Testis (tissue), 3 donors: ENCODE measurements around the gene ASCC1. TPM values are rescaled to one million over a fixed set of nuclear protein-coding genes. Genes with fewer than 3 reads are reported as not detected.
A peak's percentile ranks its signal among the peaks of the same experiment; 100 is the strongest.

Source experiments
- DNase-seq: peaks from one replicate; pipeline ENCODE4 v3.0.0-alpha.2; 2019
- H3K27ac ChIP-seq, 2 donors: fragments of 200-600 bp; sonication (generic); one replicate each; pipeline ENCODE4 v1.5.1; 2019
- H3K27me3 ChIP-seq: fragments of 200-600 bp; sonication (generic); one replicate; pipeline ENCODE4 v1.5.1; 2019
- H3K36me3 ChIP-seq: fragments of 200-600 bp; sonication (generic); one replicate; pipeline ENCODE4 v1.5.1; 2017; ENCODE audit warnings: low read depth; ENCODE audit errors: missing control alignments
- H3K4me1 ChIP-seq: fragments of 200-600 bp; sonication (generic); one replicate; pipeline ENCODE4 v1.5.1; 2019
- H3K4me3 ChIP-seq, 2 donors: fragments of 200-600 bp; sonication (generic); one replicate each; pipeline ENCODE4 v1.5.1; 2017 to 2019
- H3K9me3 ChIP-seq: fragments of 200-600 bp; sonication (generic); one replicate; pipeline ENCODE4 v1.5.1; 2017
- POLR2A ChIP-seq: fragments of 450-650 bp; IDR thresholded peaks from one replicate; pipeline ENCODE4 v1.6.1; 2017; ENCODE audit warnings: antibody characterized with exemption, mild to moderate bottlenecking, moderate library complexity
- WGBS, 2 donors: methylation state at CpG; one replicate each; pipeline ENCODE4 v1.1.5; 2018; 5-methylcytosine and 5-hydroxymethylcytosine counted together
- intact Hi-C: fragments of 100-400 bp; cut with DNase I; formaldehyde crosslinking; loops from one replicate; pipeline ENCODE4 v1.15.1; 2023; ENCODE audit warnings: low total_unique reads
- polyA plus RNA-seq: library from polyadenylated mRNA; stranded (reverse); fragments of 350-450 nt; fragmentation: Illumina TruSeq; extraction: RNeasy Lipid Tissue Mini Kit (QIAGEN cat#74804); gene quantifications from one replicate; pipeline ENCODE4 v1.2.3, GENCODE V29; 2014; ENCODE audit warnings: low read depth, low replicate concordance; ENCODE audit not compliant: insufficient read depth
- total RNA-seq, 2 donors: library from RNA; depleted of rRNA; stranded (reverse); fragments of >200 nt; gene quantifications; one replicate each; pipeline ENCODE4 v1.2.3, GENCODE V29; 2016
- TF ChIP-seq, protein P1 (sequence below), 3 experiments: fragments of 450-650 bp in 2 of 3; fragments of 200-600 bp in 1 of 3; sonication (generic) in 1 of 3; IDR thresholded peaks; one replicate each; pipeline ENCODE4 v1.5.1; 2016 to 2019; ENCODE audit warnings: antibody characterized with exemption in 3 of 3, mild to moderate bottlenecking in 2 of 3, moderate library complexity in 1 of 3

ASCC1 gene
- total and polyA plus RNA-seq, 3 donors from 2014 or later, result 47.4 to 58.3 (median 48.8) TPM

DNA sequence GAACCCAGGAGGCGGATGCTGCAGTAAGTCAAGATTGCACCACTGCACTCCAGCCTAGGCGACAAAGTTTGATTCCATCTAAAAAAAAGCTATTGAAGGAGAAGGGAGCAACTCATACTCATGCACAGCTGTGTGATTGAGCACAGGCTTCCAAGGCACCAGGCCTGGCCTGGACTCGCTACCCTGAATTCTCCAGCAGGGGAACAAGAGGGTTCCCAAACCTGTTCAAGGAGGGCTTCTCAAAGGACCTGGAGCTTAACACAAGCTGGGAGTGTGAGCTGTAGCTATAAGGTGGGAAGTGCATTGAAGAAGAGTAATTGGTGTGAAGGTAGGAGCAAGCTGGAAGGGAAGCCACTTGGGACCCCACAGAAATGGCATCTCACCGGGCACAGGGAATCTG is 42.5 kb upstream of the ASCC1 start:
- no peaks in the 10 kb centered on the region for H3K36me3 ChIP-seq
- DNase-seq, result no peak
- H3K4me1 ChIP-seq, result peaks cover 69% of the 10 kb centered on the region
- no peaks in the 10 kb centered on the region for H3K9me3 ChIP-seq
- H3K27ac ChIP-seq, result peak overlapping the region in 1 of 2 donors; percentile 43
- intact Hi-C loops, result no loop called here
- no peak overlapping the region for H3K4me3 ChIP-seq
- 95 to 96% methylated on average over 4 of the region's 4 CpGs for WGBS, 2 donors
- no peaks in the 10 kb centered on the region for H3K27me3 ChIP-seq
- TF ChIP-seq, protein P1, sequence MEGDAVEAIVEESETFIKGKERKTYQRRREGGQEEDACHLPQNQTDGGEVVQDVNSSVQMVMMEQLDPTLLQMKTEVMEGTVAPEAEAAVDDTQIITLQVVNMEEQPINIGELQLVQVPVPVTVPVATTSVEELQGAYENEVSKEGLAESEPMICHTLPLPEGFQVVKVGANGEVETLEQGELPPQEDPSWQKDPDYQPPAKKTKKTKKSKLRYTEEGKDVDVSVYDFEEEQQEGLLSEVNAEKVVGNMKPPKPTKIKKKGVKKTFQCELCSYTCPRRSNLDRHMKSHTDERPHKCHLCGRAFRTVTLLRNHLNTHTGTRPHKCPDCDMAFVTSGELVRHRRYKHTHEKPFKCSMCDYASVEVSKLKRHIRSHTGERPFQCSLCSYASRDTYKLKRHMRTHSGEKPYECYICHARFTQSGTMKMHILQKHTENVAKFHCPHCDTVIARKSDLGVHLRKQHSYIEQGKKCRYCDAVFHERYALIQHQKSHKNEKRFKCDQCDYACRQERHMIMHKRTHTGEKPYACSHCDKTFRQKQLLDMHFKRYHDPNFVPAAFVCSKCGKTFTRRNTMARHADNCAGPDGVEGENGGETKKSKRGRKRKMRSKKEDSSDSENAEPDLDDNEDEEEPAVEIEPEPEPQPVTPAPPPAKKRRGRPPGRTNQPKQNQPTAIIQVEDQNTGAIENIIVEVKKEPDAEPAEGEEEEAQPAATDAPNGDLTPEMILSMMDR (IDR thresholded peaks at IDR 0.05), result no peak

DNA sequence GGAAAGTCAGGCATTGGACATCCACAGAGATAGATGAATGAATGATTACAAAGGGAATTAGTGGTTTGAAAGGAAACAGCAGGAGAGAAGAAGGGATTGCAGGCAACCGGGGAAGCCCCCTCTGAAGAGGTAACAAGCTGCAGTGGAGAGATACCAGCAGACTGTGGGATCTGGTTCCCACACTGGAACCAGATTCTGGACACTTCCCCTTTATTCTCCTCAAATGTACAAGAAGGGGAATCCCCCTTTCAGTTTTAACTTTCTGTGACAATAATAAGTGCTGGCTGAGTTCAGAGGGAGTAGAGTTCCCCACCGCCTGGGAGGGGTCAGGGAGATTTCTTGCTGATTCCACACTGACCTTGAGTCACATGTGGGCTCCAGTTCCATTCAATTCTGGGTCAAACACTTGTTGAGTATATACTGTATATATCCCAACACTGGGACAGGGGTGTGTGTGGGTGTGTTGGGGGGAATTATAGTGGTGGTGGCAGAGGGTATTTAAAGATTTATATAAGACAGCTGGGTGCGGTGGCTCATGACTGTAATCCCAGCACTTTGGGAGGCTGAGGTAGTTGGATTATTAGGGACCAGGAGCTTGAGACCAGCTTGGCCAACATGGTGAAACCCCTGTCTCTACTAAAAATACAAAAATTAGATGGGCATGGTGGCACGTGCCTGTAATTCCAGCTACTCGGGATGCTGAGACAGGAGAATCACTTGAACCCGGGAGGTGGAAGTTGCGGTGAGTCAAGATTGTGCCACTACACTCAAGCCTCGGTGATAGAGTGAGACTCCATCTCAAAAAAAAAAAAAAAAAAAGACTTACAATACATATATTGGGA is 41.2 kb upstream of the ASCC1 start:
- Histone ChIP-seq H3K4me3 (no peak overlapping the region), H3K27me3 (no peaks in the 10 kb centered on the region), H3K4me1 (peaks cover 80% of the 10 kb centered on the region), H3K27ac (peak overlapping the region; percentile 75 to 93), H3K36me3 (no peaks in the 10 kb centered on the region), H3K9me3 (no peaks in the 10 kb centered on the region)
- no peak for TF ChIP-seq POLR2A
- TF ChIP-seq, protein P1 (IDR thresholded peaks at IDR 0.05), result no peak
- intact Hi-C loops, result no loop called here
- no peak for DNase-seq
- WGBS, 2 donors, result 66 to 68% methylated on average over 8 of the region's 8 CpGs

DNA sequence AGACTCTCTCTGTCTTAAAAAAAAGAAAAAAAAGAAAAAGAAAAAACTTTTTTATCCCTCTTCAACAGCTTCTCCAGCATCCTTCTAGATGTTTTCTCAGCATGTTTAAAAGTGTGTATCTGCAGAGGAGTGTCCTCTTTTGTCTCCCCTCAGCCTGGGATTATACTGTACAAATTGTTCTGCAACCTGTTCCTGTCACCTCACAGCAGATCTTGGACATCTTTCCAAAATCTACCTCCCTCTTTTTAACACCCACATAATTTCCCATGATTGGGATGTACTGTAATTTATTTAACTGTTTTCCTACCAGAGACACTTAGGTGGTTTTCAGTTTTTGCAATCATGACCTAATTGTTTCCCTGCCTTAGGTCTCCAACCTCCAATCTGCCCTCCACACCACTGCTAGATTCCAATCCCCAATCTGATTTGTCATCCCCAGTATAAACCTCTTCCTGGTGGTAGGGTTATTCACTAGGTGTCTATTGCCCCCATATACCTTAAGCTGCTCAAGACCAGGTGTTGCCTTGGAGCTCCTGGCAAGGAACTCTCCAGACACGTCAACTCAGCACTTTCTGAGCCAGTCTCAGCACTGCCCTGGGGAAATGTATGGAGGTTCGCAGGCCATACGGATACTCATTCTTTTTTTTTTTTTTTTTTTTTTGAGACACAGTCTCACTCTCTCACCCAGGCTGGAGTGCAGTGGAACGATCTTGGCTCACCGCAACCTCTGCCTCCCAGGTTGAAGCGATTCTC is 40.1 kb upstream of the ASCC1 start:
- no peaks in the 10 kb centered on the region for H3K9me3 ChIP-seq
- no peak for DNase-seq
- H3K36me3 ChIP-seq, result no peaks in the 10 kb centered on the region
- peak overlapping the region; percentile 91 to 93 for H3K27ac ChIP-seq
- H3K27me3 ChIP-seq, result no peaks in the 10 kb centered on the region
- intact Hi-C loops, result no loop called here
- 78 to 82% methylated on average over 6 of the region's 6 CpGs for WGBS, 2 donors
- peaks cover 73% of the 10 kb centered on the region for H3K4me1 ChIP-seq
- TF ChIP-seq, protein P1 (IDR thresholded peaks at IDR 0.05), result no peak
- TF ChIP-seq POLR2A, result no peak
- no peak overlapping the region for H3K4me3 ChIP-seq

DNA sequence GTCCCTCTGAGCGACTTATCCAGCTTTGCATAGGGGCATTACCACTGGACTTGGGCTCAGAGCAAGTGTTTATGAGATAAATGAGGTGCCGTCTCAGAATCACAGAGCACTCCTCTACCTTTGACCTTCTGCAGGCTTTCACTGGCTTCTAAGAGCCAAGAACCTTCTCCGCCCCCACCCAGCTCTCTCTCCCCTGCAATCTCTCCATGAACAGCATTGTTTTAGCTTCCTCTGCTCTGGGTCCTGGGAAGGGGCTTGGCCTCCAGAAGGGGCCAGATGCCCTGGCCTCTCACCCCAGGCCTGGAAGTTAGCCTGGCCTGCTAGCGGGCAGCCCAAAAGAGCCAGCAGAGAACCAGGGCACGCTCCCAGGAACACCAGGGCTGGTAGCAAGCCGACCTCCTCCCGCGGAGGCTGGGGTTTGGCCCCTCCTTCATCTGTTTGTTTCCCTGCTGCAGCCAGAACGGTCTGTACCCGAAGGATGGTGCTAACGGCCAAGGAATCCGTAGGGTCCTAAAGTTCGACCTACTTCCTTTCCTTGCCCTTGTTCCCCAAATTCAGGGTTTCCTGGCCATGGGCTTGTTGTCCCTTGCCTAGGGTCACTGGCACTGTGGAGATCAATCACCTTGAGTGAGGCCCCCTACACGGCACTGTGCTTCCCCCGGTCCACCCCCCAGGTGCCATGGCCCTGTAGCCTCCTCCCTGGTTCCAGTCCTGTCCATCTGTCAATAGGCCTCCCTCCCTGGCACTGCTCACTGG is 38.9 kb upstream of the ASCC1 start:
- Histone ChIP-seq H3K27ac (peak overlapping the region; percentile 91 to 93), H3K4me1 (peaks cover 68% of the 10 kb centered on the region), H3K9me3 (no peaks in the 10 kb centered on the region), H3K4me3 (no peak overlapping the region), H3K27me3 (no peaks in the 10 kb centered on the region), H3K36me3 (no peaks in the 10 kb centered on the region)
- intact Hi-C loops, result no loop called here
- peak; percentile 96 for DNase-seq
- TF ChIP-seq POLR2A, result no peak
- TF ChIP-seq, protein P1 (IDR thresholded peaks at IDR 0.05), result peak in 1 of 3 experiments; percentile 3
- 11 to 15% methylated on average over 13 to 15 of the region's 15 CpGs for WGBS, 2 donors
